ENCODE results near the gene RPS5.
"Not testable (repeated sequence)": the region's sequence is repeated elsewhere in the genome, so short reads cannot be mapped to it uniquely, and the experiment has no call there.

The RPS5 gene

DNA sequence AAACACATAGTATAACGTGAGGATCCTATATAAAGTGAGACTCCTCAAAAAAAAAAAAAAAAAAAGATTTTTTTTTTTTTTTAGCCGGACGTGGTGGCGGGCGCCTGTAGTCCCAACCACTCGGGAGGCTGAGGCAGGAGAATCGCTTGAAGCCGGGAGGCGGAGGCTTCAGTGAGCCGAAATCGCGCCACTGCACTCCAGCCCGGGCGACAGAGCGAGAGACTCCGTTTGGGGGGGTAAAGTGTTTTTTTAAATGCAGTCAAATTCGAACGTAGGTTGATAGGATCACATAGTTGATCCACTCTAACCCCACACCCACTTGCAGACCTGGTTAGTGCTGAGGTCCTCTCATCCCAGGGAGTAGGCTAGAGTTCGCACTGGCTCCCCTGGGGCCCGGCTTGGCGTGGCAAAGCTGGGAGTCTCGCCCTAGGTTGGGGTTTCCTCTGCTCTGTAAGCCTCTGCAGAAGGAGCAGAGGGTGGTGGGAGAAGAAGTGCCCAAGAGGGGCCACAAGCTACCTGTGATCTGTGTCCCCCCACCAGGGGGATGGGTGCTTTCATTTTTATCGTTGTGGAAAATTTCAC lies 14.9 kb downstream of the RPS5 start:
- H3K4me3 ChIP-seq (ENCODE audit: low read depth, low read length): peak overlapping the region; percentile 79
- CTCF ChIA-PET: no interaction called here
- POLR2A ChIA-PET: no interaction called here
- no peak for DNase-seq (ENCODE audit: low read depth, low spot score)
- TF ChIP-seq, protein P1, sequence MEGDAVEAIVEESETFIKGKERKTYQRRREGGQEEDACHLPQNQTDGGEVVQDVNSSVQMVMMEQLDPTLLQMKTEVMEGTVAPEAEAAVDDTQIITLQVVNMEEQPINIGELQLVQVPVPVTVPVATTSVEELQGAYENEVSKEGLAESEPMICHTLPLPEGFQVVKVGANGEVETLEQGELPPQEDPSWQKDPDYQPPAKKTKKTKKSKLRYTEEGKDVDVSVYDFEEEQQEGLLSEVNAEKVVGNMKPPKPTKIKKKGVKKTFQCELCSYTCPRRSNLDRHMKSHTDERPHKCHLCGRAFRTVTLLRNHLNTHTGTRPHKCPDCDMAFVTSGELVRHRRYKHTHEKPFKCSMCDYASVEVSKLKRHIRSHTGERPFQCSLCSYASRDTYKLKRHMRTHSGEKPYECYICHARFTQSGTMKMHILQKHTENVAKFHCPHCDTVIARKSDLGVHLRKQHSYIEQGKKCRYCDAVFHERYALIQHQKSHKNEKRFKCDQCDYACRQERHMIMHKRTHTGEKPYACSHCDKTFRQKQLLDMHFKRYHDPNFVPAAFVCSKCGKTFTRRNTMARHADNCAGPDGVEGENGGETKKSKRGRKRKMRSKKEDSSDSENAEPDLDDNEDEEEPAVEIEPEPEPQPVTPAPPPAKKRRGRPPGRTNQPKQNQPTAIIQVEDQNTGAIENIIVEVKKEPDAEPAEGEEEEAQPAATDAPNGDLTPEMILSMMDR (IDR thresholded peaks at IDR 0.05; ENCODE audit: insufficient read depth, low read length, missing control alignments): no peak

DNA sequence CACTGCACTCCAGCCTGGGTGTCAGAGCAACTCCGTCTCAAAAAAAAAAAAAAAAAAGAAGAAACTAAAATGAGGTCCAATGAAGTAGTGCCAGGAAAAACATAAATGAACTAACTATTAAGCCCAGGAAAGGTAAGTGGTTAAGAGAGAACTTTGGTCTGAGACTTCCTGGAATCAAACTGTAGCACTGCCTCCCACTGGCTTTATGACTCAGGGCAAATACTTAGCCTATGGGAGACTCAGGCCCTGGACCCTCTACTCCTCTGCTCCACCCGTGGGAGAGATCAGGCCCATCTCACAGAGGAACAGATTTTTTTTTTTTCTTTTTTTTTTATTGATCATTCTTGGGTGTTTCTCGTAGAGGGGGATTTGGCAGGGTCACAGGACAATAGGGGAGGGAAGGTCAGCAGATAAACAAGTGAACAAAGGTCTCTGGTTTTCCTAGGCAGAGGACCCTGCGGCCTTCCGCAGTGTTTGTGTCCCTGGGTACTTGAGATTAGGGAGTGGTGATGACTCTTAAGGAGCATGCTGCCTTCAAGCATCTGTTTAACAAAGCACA lies 16.9 kb downstream of the RPS5 start:
- not testable (repeated sequence) for DNase-seq (ENCODE audit: low read depth, low spot score)

DNA sequence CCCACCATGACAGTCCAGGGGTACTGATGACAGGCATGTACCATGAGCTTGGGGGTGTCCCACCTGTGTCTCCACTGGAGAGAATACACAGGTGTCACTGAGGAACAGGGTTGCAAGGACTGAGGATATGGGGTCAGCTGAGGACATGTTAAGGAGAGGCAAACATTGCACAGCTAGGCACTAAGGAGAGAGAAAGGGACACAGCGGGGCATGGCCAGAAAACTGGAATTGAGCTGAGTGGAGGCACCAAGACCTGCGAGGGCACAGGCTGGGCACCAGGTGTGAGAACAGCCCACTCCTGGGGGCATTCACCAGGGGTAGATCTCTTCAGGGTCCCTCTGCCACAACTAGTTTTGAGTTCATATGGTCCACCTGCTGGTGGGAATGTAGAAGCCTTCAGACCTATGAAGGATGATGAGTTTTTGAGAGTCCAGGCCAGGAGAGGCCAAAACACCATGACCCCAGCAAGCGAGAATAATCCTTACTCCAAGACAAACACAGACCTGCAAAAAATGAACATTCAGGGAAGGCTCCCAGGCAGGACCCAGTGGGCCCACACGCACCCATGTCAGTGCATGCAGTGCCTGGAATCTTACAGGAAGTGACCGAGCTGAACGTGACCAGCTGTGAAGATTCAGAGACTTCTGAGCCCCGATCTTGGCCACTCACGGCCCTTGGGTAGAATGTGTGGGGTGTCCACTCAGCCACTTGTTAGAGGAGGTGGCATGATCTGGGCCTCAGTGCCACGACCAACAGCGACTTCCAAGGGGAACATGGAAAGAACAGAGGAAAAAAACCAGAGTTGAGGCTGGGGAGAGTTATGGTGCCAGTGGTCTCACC lies 20.0 kb downstream of the RPS5 start:
- ChIA-PET CTCF (interaction anchor here (0.9 to 1.5 kb wide), 3 partner anchors 10 to 66 kb away, joined by 3 read pairs; no protein-coding TSS in a partner anchor), POLR2A (no interaction called here)
- peak overlapping the region; percentile 97 for H3K4me3 ChIP-seq (ENCODE audit: low read depth, low read length)
- TF ChIP-seq, protein P1 (IDR thresholded peaks at IDR 0.05; ENCODE audit: insufficient read depth, low read length, missing control alignments): no peak
- DNase-seq (ENCODE audit: low read depth, low spot score): no peak

More for the DNA sequence above, 16.9 kb downstream of the RPS5 start:
- CTCF ChIA-PET; POLR2A ChIA-PET; H3K4me3 ChIP-seq (ENCODE audit: low read depth, low read length): not testable (repeated sequence)

DNA sequence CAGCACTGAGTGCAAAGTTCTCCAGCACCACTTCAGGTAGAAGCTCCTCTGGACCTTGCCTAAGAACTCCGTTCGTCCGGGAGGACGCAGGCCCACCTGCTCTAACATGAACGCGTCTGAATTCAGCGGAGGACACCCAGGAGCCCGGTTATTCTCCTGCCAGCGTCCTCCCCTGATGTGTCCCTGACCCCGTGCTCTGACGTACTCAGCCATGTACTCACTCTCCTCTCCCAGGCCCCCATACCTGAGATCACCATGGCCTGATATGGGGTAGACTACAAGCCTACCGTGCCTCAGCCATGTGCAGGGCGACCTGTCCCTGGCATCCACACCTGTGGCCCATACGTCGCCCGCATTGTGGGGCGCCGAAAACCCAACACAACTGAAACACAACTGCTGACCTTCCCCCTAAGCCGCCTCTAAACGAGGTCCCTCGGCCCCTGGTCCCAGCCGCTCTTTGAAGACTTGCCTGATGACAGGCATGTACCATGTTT lies 20.6 kb downstream of the RPS5 start:
- DNase-seq (ENCODE audit: low read depth, low spot score): no peak
- TF ChIP-seq, protein P1 (IDR thresholded peaks at IDR 0.05; ENCODE audit: insufficient read depth, low read length, missing control alignments): no peak
- H3K4me3 ChIP-seq (ENCODE audit: low read depth, low read length): peak overlapping the region; percentile 97
- ChIA-PET POLR2A (interaction anchor here (1.2 kb wide), 2 partner anchors 17 to 27 kb away, joined by 3 to 7 read pairs; partner anchors contain the start of gene ZNF837), CTCF (interaction anchor here (0.9 to 1.5 kb wide), 2 partner anchors 11 to 66 kb away, joined by 3 read pairs; no protein-coding TSS in a partner anchor)

DNA sequence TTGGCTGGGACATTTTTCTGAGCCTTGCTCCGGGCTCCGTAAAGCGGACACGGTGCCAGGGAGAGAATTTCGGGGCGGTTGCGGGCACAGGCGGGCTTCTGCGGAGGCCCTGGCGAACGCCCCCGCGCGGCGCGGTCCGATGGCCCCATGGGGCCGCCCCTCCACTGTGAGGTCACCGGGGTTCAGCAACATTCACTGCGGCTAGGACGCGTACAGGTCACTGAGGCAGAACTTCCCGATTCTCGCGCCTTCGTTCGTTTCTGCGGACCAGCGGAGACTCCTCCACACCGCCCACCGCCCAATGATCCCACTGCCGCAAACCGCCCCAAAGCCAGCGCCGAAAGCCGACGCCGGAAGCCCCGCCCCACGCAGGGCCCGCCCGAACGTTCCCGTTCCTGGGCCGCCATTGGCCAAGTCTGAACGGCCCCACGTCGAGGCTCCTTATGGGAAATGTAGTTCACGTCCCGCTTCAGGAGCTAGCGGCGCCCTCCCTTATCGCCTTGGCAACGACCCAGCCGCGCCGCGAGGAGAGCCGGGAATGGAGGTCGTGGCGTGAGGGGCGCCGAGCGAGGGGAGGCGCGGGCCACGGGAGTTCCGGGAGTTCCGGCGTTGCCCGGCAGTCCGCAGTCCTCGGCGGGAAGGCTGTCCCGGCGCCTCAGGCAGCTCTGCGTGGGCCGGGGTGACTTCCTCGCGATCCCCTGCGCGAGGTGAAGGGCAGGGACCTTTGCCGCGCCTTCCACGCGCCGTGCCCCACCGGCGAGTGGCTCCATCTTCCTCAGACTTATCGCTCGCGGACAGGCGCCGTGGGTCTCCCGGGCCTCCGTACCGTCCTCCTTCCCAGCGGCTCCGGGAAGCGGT lies 21.3 kb downstream of the RPS5 start, which contains the start of gene ZNF584:
ZNF584 (plus strand) TSS at position 498 of the 858 bp plus-strand sequence. CDS start 499 bp downstream, outside the sequence.
- DNase-seq (ENCODE audit: low read depth, low spot score): peak; percentile 38
- ChIA-PET POLR2A (interaction anchor here (0.5 to 1.4 kb wide), 8 partner anchors 12 to 111 kb away, joined by 3 to 7 read pairs (median 4); partner anchors contain the start of genes ZBTB45, ZNF132 and ZNF837), CTCF (interaction anchor here (0.9 kb wide), 1 partner anchor 9 kb away, joined by 6 read pairs; no protein-coding TSS in a partner anchor)
- H3K4me3 ChIP-seq (ENCODE audit: low read depth, low read length): peak within 1 kb of the TSS; percentile 97
- TF ChIP-seq, protein P1 (IDR thresholded peaks at IDR 0.05; ENCODE audit: insufficient read depth, low read length, missing control alignments): peak; percentile 26

Data from AG04449 (cell line).